Stimulated activated CD8-positive, alpha-beta memory T cell treated with anti-CD3 and anti-CD28 coated beads, Interleukin-7, amount 100 ng/mL, for 1 hour (primary cell): ENCODE measurements around the gene KCNN3.
"Not testable (repeated sequence)": the region's sequence is repeated elsewhere in the genome, so short reads cannot be mapped to it uniquely, and the experiment has no call there.

Source experiments
- DNase-seq, 2 donors: peaks; one replicate each; pipeline ENCODE4 v3.0.0-alpha.2; 2020; ENCODE audit warnings: low read depth in 2 of 2

KCNN3 gene

DNA sequence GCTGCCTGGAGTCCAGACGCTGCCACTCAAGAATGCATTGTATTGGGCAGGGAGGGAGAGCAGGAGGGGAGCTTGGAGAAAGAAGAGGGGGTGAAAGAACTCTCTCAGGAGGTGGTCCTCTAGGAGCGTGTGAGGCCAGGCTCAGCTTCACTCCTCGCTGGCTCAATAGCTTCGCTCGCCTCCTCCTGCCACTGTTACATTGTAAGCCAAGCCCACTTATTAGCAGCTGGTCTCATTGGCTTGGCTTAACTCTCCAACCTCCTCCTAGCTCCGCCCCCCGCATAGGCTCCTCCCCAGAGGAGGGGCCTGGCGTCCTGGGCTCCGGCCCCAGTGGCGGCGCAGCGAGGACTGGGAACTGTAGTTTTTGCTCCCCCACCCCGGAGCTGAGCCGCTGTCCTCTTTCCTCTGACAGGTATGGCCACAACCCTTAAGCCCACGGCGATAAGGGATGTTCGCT, at the start of gene KCNN3:
KCNN3 (minus strand) TSS at position 167 of the 457 bp plus-strand sequence. CDS start 317 bp downstream, outside the sequence.
- DNase-seq, result peak; percentile 22 to 33

GRCh38 chr1:154913273-154913672, 43.2 kb upstream of the KCNN3 start:
- no peak for DNase-seq

GRCh38 chr1:154912755-154913154, 42.7 kb upstream of the KCNN3 start:
- no peak for DNase-seq

DNA sequence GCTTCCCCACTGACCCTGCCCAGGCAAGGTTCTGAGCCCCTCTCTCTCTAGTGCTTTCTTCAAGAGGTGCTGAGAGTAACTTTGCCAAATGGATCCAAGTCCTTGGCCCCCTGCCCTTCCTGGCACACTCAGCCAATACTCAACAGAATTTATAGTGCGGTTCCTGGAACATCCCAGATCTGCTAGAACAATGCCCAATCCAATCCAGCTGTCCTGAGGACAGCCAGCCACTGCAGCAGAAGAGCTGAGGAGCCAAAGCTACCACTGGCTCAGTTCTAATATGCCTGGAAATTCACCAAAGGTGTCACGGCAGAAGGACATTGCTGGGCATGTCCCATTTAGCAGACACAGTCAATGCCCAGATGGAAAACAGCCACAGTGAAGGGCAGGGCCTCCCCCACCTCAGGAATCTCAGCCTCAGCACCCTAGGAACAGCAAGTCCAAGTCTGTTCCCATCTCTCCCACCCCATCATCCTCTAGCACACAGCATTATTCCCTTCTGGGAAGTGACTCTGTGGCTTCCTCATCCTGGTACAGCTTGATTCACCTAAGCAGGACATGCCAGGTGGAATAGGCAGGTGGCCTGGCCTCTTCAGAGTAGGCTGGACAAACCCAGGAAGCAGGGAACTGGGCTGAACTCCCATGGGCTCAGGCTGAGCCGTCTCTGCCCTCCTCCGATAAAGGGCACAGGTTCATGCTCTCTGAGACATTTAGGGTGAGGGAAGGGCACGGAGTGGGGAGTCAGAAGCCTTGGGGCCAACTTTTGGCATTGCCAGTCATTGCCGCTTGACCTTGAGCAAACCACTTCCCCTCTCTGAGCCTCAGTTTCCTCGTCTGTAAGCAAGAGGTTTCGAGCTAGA, 41.8 kb upstream of the KCNN3 start:
- no peak for DNase-seq

DNA sequence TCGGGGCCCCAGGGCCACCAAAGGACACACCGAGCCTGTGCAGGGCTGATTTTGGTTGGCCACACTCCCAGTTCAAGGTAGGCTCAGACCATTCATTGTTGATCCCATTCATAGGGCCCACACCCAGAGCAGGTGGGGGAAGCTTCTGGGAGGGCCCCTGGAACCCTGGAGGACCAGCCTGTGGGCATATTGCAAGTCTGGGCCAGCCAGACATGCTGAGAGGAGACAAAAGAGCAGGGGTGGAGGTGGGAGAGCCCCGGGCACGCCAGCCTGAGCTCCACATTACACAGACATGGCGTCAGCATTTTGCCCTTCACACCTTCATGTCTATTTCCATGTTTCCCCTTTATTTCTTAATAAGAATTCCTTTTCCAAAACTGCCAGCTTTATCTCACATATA, 40.8 kb upstream of the KCNN3 start:
- no peak for DNase-seq

- no peak for DNase-seq
Measured at GRCh38 chr1:154908937-154909336, 38.9 kb upstream of the KCNN3 start.

DNA sequence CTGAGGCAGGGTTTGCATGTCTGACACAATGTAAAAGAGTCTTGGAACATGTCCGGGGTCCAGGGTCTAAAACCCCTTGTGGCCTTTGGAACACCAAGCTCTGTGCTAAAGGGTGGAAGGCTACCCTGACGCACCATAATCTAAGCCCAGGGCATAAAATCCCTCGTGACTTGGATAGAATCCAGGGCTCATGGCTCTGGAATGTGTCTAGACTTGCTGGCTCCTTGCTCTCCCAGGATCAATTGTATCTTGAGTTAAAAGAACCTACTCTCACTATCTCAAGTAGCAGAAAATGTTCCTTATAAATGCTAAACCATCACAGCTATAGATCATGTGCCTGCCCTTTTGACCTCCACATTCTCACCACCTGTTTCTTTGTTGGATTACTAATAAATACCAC, 38.0 kb upstream of the KCNN3 start:
- not testable (repeated sequence) for DNase-seq

- no peak for DNase-seq
Measured at GRCh38 chr1:154906621-154907081, 36.6 kb upstream of the KCNN3 start.

GRCh38 chr1:154902938-154903566, 33.0 kb upstream of the KCNN3 start:
- DNase-seq, result no peak

GRCh38 chr1:154901591-154901990, 31.5 kb upstream of the KCNN3 start:
- no peak for DNase-seq

DNA sequence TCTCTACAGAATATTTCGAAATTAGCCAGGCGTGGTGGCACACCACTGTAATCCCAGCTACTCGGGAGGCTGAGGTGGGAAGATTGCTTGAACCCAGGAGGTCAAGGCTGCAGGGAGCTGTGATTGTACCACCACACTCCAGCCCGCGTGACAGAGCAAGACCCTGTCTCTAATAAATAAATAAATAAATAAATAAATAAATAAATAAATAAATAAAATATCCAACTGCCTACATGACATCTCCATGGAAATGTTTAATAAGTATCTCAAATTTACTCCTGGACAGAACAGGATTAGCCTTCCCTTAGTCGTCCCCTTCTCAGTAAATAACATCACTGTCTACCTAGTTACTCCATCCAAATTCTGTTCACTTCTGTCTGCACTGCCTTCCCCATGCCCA, 29.0 kb upstream of the KCNN3 start:
- DNase-seq, result no peak

- DNase-seq, result no peak
Measured at GRCh38 chr1:154896771-154897286, 26.7 kb upstream of the KCNN3 start.

DNA sequence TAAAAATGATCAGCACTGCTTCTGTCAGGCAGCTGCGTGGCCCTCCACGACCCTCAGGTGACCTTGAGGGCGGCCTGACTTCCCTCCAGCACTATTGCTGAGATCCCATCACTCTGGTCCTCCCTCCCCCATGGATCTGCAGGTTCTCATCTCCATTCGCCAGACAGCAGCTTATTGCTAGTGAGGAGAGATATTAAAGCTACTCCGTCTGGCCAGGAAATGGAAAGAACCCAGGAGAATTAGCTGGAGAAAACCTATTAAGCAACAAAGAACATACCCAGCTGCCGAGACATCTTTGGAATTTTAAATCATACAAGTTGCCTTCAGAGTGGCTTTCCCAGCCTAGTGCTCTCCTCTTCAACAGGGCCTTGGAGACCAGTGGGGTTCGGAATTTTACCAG, 25.7 kb upstream of the KCNN3 start:
- no peak for DNase-seq

DNA sequence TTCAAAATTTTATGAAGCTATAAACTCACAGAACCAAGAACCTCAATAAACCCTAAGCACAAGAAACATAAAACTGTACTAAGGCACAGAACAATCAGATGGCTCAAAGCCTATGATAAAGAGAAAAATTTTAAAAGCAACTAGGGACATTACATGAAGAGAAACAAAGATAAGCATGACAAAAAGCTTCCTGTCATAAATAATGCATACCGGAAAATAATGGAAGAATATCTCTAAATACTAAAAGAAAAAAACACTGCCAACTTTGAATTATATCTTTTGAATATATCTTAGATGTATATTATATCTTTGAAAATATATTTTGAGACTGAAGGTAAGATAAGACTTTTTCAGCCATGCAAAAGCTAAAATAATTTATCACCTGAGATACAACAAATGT, 21.4 kb upstream of the KCNN3 start:
- no peak for DNase-seq

- DNase-seq, result no peak
Measured at GRCh38 chr1:154888757-154889156, 18.7 kb upstream of the KCNN3 start.

GRCh38 chr1:154886281-154887015, 16.4 kb upstream of the KCNN3 start:
- DNase-seq, result no peak

DNA sequence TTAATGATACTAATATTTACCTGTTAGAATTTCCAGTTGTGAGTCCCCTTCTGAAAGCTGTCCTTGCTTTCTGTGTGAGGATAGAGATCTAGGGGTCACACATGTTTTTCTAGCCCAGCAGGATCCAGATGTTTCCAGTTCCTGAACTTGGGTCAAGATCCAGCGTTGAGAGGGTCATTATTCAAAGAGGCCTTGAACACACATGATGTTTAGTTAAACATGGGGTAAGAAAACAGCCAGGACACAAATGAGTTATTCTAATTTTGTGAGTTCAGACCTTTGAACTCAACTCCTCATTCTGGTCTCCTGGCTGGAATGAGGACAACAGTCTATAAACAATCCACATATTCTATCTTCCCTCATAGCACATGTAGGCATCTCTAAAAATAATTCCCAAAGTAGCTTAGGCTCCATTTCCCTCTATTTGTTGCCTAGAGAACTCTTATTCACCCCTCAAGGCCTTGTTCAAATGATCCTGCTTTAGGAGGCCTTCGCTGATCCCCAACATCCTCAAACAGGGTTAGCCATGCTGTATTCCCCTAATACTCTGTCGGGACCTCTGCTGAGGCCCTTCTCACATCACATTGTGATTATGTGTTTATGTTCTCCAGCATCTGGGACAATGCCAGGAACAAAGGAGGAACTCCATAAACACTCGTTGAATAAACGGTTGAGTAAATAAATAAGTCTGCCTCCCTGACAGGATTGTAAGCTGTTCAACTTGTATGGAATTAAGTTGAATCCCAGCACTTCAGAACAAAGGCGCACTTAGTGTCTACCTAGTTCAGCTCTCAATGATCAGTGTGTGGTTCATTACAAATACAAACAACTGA, 15.0 kb upstream of the KCNN3 start:
- DNase-seq, result no peak

GRCh38 chr1:154883919-154884868, 14.1 kb upstream of the KCNN3 start:
- no peak for DNase-seq

GRCh38 chr1:154881820-154882535, 11.9 kb upstream of the KCNN3 start:
- DNase-seq, result no peak
